ENCODE measurements around the gene PRR23E.

The PRR23E gene

GRCh38 chr3:127222163-127222562 lies 29.2 kb downstream of the PRR23E start (continued):
- TF ChIP-seq ZNF513 (tag by site-specific recombination; IDR thresholded peaks at IDR 0.05) (no peak), ZBTB44 (tag by site-specific recombination; IDR thresholded peaks at IDR 0.05) (no peak), ELK4 (IDR thresholded peaks at IDR 0.05; ENCODE audit: borderline replicate concordance, low read depth, low read length) (no peak), ZNF704 (tag by site-specific recombination; IDR thresholded peaks at IDR 0.05) (no peak), MZF1 (tag by site-specific recombination; IDR thresholded peaks at IDR 0.05; ENCODE audit: borderline replicate concordance) (no peak), ZBTB6 (tag by site-specific recombination; IDR thresholded peaks at IDR 0.05) (no peak), ZNF76 (tag by site-specific recombination; IDR thresholded peaks at IDR 0.05; ENCODE audit: borderline replicate concordance, low read depth) (no peak)

GRCh38 chr3:127222664-127223063 lies 29.7 kb downstream of the PRR23E start:
- no peaks in the 10 kb centered on the region for H3K9me3 ChIP-seq (ENCODE audit: control insufficient read depth, insufficient read depth, low read depth, low read length)
- ChIA-PET POLR2A (no interaction called here), CTCF (no interaction called here)
- TF ChIP-seq ZNF670 (tag by site-specific recombination; IDR thresholded peaks at IDR 0.05; ENCODE audit: low read depth), result no peak
- no peak for TF ChIP-seq ZNF10 (tag by site-specific recombination; IDR thresholded peaks at IDR 0.05)
- no peak for TF ChIP-seq ZNF777 (tag by site-specific recombination; IDR thresholded peaks at IDR 0.05; ENCODE audit: borderline replicate concordance)
- TF ChIP-seq ZNF626 (tag by site-specific recombination; IDR thresholded peaks at IDR 0.05), result no peak
- no peak for TF ChIP-seq ZNF701 (tag by site-specific recombination; IDR thresholded peaks at IDR 0.05)
- TF ChIP-seq ZNF624 (tag by site-specific recombination; IDR thresholded peaks at IDR 0.05), result no peak
- TF ChIP-seq ZNF580 (tag by site-specific recombination; IDR thresholded peaks at IDR 0.05), result no peak
- no peaks in the 10 kb centered on the region for H3K4me1 ChIP-seq (ENCODE audit: control insufficient read depth, insufficient read depth, low read length)
- no peak overlapping the region for H3K27ac ChIP-seq (ENCODE audit: extremely low read depth, low read depth, low read length)
- no peak overlapping the region for H3K4me3 ChIP-seq (ENCODE audit: low read depth, low read length)
- no peaks in the 10 kb centered on the region for H3K36me3 ChIP-seq (ENCODE audit: control insufficient read depth in 2 of 2, insufficient read depth in 1 of 2, low read length in 2 of 2)

- Histone ChIP-seq H3K4me1 (ENCODE audit: control insufficient read depth, insufficient read depth, low read length) (no peaks in the 10 kb centered on the region), H3K27ac (ENCODE audit: extremely low read depth, low read depth, low read length) (no peak overlapping the region), H3K36me3 (ENCODE audit: control insufficient read depth in 2 of 2, insufficient read depth in 1 of 2, low read length in 2 of 2) (no peaks in the 10 kb centered on the region), H3K4me3 (ENCODE audit: low read depth, low read length) (no peak overlapping the region), H3K9me3 (ENCODE audit: control insufficient read depth, insufficient read depth, low read depth, low read length) (no peaks in the 10 kb centered on the region)
- ChIA-PET POLR2A (no interaction called here), CTCF (no interaction called here)
- no peak for TF ChIP-seq ZBTB49 (tag by site-specific recombination; IDR thresholded peaks at IDR 0.05; ENCODE audit: low read depth)
- TF ChIP-seq IKZF3 (tag by site-specific recombination; IDR thresholded peaks at IDR 0.05), result no peak
- TF ChIP-seq ZNF610 (tag by site-specific recombination; IDR thresholded peaks at IDR 0.05; ENCODE audit: borderline replicate concordance), result no peak
- no peak for TF ChIP-seq ZNF623 (tag by site-specific recombination; IDR thresholded peaks at IDR 0.05)
- no peak for TF ChIP-seq ZNF274 (IDR thresholded peaks at IDR 0.05; ENCODE audit: low read length)
- no peak for TF ChIP-seq ZNF274 (tag by site-specific recombination; IDR thresholded peaks at IDR 0.05; ENCODE audit: borderline replicate concordance)
- no peak for TF ChIP-seq ZNF423 (tag by site-specific recombination; IDR thresholded peaks at IDR 0.05)
- no peak for TF ChIP-seq ZNF558 (tag by site-specific recombination; IDR thresholded peaks at IDR 0.05)
- no peak for TF ChIP-seq ZNF366 (tag by site-specific recombination; conservative IDR thresholded peaks at IDR 0.05)
- TF ChIP-seq ZBTB21 (tag by site-specific recombination; IDR thresholded peaks at IDR 0.05), result no peak
- TF ChIP-seq ZNF701 (tag by site-specific recombination; IDR thresholded peaks at IDR 0.05), result no peak
- TF ChIP-seq GLIS1 (tag by site-specific recombination; IDR thresholded peaks at IDR 0.05), result no peak
- TF ChIP-seq ZNF175 (tag by site-specific recombination; IDR thresholded peaks at IDR 0.05), result no peak
These were observed 31.2 kb downstream of the PRR23E start for GRCh38 chr3:127224118-127224517.

Measured in HEK293 (cell line).